Activated CD8-positive, alpha-beta memory T cell treated with anti-CD3 and anti-CD28 coated beads, Interleukin-2, amount 50 U/mL, for 1 hour (primary cell): ENCODE measurements around the gene CALML6.
"Not testable (repeated sequence)": the region's sequence is repeated elsewhere in the genome, so short reads cannot be mapped to it uniquely, and the experiment has no call there.

ENCODE experiments used
- DNase-seq: peaks from one replicate; pipeline ENCODE4 v3.0.0-alpha.2; 2020; ENCODE audit errors: extremely low read depth

The CALML6 gene, protein sequence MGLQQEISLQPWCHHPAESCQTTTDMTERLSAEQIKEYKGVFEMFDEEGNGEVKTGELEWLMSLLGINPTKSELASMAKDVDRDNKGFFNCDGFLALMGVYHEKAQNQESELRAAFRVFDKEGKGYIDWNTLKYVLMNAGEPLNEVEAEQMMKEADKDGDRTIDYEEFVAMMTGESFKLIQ

GRCh38 chr1:1914971-1915692 is at the start of gene CALML6:
CALML6 (plus strand) TSS chr1:1915260; CDS start chr1:1915281, 21 bp downstream.
- DNase-seq, result no peak

DNA sequence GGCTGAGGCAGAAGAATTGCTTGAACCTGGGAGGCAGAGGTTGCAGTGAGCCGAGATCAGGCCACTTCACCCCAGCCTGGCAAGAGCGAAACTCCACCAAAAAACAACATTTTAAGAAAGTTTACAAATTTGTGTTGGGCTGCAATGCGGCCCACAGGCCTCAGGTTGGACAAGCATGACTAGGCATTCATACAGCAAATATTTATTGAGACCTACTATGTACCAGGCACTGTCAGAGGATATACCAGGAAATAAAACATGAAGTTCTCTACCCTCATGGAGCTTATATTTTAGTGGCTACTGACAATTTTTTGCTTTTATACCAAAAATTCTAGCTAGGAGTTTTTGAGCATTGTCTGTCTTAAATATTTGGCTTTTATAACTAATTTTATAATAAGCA is 47.9 kb upstream of the CALML6 start:
- no peak for DNase-seq

DNA sequence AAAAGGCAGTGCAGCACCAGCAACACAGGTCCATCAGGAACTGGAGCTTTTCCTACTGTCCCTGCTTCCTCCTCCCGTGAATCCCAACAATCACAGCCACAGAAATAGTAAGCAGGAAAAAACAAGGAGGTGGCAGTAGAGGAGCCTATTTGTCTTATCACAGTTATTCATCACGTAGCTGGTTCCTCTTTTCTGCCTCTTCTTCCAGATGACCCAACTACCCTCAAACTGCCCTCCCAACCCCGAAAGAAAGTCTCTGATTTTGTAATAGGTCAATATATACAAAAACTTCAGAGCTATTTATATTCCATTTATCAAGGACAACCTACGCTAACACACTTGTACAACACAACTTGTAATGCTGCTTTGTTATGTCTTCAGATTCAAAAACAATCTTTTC is 45.6 kb upstream of the CALML6 start:
- no peak for DNase-seq

GRCh38 chr1:1872329-1872994 is 42.6 kb upstream of the CALML6 start:
- DNase-seq, result no peak

DNA sequence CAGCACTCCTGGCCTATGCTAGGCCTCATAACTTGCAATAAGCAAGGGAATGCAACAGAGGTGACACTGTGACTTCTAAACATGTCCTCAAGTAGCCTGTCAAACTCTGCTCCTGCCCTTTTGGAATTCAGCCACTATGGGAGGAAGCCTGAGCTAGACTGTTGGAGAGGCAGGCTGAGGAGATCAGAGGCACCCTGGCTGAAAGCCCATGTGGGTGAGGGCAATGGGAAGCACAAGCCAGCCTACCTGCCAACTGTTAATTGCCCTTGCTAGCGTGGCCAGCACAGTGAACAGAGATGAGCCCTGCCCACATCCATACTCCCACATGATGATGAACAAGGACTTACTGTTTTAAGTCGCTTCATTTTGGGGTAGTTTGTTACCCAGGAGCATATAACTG is 41.9 kb upstream of the CALML6 start:
- no peak for DNase-seq

DNA sequence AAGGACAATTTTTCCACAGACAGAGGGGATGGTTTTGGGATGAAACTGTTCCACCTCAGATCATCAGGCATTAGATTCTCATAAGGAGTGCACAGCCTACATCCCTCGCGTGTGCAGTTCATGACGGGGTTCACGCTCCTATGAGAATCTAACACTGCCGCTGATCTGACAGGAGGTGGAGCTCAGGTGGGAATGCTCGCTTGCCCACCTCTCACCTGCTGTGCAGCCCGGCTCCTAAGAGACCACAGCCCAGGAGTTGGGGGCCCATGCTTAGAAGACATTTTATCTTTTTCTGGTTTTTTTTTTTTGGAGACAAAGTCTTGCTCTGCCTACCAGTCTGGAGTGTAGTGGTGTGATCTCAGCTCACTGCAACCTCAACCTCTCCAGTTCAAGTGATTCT is 40.2 kb upstream of the CALML6 start:
- DNase-seq, result no peak

DNA sequence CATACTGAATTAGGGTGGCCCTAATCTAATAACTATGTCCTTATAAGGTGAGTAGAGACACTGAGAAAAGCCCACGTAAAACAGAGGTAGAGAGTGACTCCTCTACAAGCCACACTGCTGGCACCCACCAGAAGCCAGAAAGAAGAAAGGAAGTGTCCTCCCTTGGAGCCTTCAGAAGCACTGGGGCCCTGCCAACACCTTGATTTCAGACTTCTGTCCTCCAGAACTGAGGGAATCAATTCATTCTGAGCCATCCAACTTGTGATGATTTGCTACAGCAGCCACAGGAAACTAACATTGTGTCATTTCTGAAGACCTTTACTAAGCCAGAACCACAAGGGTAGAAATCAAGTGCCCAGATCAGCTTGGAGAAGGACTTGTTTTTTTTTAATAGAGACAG is 39.1 kb upstream of the CALML6 start:
- DNase-seq, result no peak

DNA sequence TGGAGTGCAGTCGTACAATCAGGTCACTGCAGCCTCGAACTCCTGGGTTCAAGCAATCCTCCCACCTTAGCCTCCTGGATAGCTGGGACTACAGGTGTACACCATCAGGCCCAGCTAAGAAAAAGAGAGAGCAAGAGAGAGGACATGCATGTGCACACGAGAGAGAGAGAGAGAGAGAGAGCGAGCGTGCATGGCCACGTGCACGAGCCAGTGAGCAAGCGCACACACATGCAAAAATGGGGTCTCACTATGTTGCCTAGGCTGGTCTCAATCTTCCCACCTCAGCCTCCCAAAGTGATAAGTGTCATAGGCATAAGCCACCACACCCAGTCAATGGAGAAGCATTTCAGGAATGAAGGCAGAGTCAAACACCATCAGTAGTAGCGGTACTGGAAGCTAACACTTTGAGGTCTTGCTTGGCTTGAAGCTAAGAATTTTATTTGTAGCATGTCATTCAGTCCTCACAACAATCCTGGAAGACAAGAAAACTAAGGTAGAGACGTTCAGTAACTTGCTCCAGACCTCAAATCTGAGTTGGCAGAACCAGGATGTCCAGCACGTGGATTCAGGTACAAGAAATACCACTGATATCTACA is 38.6 kb upstream of the CALML6 start:
- DNase-seq, result no peak

DNA sequence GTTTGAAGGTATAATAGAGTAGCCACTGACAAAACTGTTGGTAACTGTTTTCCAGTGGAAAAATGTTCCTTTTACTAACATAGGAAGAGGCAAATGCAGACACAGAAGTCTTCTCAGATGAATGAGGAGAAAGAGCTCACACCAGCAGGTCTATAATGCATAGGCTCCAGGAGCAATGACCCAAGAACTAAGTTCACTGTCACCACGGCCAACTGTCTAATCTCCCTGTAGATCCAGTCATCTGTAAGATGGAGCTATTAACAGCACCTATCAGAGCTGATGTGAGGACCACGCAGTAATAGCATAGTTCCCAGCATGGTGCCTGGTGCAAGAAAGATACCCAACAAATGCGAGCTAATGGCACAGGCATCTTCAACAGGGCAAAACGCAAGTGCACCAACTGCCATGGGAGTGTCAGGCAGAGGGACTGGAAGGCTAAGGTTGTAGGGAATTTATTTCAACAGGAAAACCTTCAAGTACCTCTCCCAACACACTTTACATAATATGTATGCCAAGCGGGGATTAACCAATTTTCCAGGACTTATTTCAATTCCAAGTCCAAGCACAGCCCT is 37.1 kb upstream of the CALML6 start:
- no peak for DNase-seq

DNA sequence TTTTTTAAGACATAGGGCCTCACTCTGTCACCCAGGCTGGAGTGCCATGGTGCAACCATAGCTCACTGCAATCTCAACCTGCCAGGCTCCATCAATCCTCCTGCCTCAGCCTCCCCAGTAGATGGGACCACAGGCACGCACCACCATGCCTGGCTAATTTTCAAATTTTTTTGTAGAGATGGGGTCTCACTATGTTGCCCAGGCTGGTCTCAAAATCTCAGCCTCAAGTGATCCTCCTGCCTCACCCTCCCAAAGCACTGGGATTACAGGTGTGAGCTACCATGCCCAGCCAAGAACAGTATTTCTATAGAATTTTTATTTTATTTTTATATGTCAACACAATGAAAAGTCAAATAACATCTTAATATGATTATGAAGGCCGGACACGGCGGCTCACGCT is 35.1 kb upstream of the CALML6 start:
- DNase-seq, result no peak

DNA sequence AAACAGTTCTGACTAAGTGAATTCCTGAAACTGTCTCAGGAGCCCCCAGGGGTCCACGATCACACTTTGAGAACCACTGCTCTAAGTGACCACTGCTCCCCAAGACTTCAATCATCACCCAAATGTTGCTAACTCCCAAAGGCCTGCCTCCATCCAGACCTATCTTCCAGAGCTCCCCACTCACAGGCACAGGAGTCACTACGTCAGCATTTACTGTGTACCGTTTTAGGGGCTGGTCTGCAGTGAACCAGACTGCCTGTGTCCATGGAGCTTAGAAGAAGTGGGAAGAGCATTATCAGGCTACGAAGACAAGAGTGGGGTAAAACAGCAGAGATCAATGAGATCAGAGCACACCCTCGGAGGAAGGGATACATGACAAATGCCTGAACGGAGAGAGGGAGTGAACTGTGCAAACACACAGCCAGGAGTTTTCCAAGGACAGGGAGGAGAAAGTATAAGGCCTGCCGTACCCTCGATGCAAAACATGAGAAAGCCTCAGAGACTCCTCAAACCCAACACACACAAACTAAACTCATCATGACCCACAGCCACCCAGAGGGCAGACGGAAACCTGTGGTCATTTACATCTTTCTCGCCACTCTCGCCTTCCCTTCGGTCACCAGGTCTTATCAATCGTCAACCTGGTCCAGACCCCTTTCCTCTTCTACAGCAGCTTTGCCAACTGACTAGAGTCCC is 34.3 kb upstream of the CALML6 start:
- DNase-seq, result no peak

GRCh38 chr1:1881727-1882126 is 33.3 kb upstream of the CALML6 start:
- DNase-seq, result no peak

GRCh38 chr1:1883092-1883873 is 31.8 kb upstream of the CALML6 start:
- DNase-seq, result no peak

GRCh38 chr1:1883890-1884289 is 31.2 kb upstream of the CALML6 start:
- DNase-seq, result not testable (repeated sequence)

DNA sequence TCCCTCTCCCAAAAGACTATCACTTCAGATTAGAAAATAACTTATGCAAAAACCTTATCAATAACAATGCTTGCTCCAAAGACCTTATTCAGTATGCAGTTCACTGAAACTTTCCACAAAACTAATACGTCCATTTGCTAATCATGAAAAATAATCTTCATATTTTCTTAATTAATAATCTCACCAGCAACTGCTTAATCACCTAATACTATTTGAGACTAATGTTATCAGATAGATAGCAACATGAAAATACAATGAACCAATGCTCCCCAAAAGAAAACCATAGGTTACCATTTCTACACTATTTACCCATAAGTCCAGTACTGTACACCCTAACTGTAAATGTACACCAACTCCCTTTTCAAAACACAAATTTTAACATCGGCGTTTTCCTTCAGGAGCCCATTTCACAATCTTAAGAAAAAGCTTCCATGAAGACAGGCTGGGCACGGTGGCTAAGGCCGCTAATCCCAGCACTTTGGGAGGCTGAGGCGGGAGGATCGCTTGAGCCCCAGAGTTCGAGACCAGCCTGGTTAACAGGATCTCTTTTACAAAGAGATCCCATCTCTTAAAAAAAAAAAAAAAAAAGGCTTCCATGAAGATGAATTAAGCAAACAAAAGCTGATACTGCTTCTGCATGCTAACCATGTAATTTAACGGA is 25.8 kb upstream of the CALML6 start:
- DNase-seq, result no peak

DNA sequence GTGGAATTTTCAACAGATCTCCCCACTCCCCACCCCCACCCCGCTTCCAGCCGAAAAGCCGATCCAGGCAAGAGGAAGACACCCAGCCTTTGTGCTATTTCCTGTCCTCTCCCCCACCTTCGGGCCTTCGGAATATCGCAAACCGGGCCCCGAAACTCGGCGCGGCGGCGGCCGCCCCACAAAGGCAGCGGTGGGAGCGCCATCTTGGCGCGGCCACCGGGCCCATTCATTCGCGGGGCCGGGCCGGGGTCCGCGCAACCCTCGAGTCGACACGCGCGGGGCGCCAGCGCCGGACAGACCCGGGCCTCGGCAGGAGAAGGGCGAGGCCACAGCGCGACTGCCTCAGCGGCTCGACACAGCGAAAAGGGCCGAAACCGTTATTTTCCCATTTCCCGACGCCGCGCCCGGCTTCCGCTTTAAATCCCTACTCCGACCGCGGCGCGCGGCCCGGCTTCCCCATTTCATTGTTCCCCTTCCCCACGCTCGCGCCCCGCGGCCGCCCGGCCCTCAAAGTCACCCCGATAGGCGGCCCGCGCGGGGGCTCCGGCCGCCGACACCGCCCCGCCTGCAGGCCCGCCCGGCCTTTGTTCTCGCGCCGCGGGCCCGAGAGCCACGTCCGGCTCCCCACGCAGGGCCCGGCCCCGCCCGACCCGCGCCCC is 25.1 kb upstream of the CALML6 start:
- DNase-seq, result no peak

GRCh38 chr1:1890506-1891348 is 24.3 kb upstream of the CALML6 start, which contains the start of gene GNB1:
GNB1 (minus strand) TSS chr1:1891087; CDS start chr1:1825453, 65,634 bp downstream.
- peak; percentile 53 for DNase-seq

GRCh38 chr1:1891349-1892078 is 23.5 kb upstream of the CALML6 start:
- peak; percentile 48 for DNase-seq
